PC-9 (cell line): Measurements from ENCODE around the gene RAB29. TPM values are rescaled to one million over a fixed set of nuclear protein-coding genes. Genes with fewer than 3 reads are reported as not detected.

Experiments used
- BruUV-seq: library from RNA; stranded (reverse); fragments of 400-500 nt; replicated peaks from 2 replicates; lab custom pipeline; 2021; lab: Mats Ljungman, UMichigan
- CTCF ChIA-PET: fragments of 300-600 bp; sonication (Branson Sonifier 250); formaldehyde crosslinking; loops from one replicate; lab custom pipeline; 2022; ENCODE audit warnings: antibody characterized with exemption; lab: Charles Lee
- POLR2A ChIA-PET: fragments of 300-600 bp; sonication (Branson Sonifier 250); formaldehyde crosslinking; loops from one replicate; lab custom pipeline; 2022; ENCODE audit warnings: antibody characterized with exemption; ENCODE audit not compliant: unreplicated experiment; lab: Charles Lee
- DNase-seq, 2 experiments: peaks; one replicate each; pipeline versions ENCODE4 v3.0.0 to v3.0.0-alpha.2; 2015 to 2022; ENCODE audit warnings: mixed read lengths in 1 of 2
- H2AFZ ChIP-seq: fragments of 200-600 bp; sonication (generic); 2 replicates; pipeline ENCODE4 v1.8.1; 2017; ENCODE audit warnings: antibody characterized with exemption
- H3F3A ChIP-seq: fragments of 200-600 bp; sonication (generic); 2 replicates; pipeline ENCODE4 v1.8.1; 2017; ENCODE audit warnings: antibody characterized with exemption, mild to moderate bottlenecking, low read depth; ENCODE audit not compliant: insufficient read depth
- H3K27ac ChIP-seq: fragments of 200-600 bp; sonication (generic); 2 replicates; pipeline ENCODE4 v1.6.1; 2016; ENCODE audit warnings: mixed run types
- H3K27me3 ChIP-seq: fragments of 200-600 bp; sonication (generic); 2 replicates; pipeline ENCODE4 v1.6.1; 2016; ENCODE audit warnings: low read depth, mixed run types; ENCODE audit not compliant: insufficient read depth
- H3K36me3 ChIP-seq: fragments of 200-600 bp; sonication (generic); 2 replicates; pipeline ENCODE4 v1.6.1; 2016; ENCODE audit warnings: low read depth, mixed run types
- H3K4me1 ChIP-seq: fragments of 200-600 bp; sonication (generic); replicated peaks from 2 replicates; pipeline ENCODE4 v1.6.1; 2016; ENCODE audit warnings: mixed run types; ENCODE audit not compliant: insufficient read depth
- H3K4me2 ChIP-seq: fragments of 200-600 bp; sonication (generic); 2 replicates; pipeline ENCODE4 v1.6.1; 2017; ENCODE audit warnings: mixed run types
- H3K4me3 ChIP-seq: fragments of 200-600 bp; sonication (generic); 2 replicates; pipeline ENCODE4 v1.6.1; 2016; ENCODE audit warnings: mixed run types
- H3K79me2 ChIP-seq: fragments of 200-600 bp; sonication (generic); 2 replicates; pipeline ENCODE4 v1.6.1; 2017; ENCODE audit warnings: low read depth, mixed run types
- H3K9me2 ChIP-seq: fragments of 200-600 bp; sonication (generic); 2 replicates; pipeline ENCODE4 v1.8.1; 2017; ENCODE audit warnings: mild to moderate bottlenecking; ENCODE audit not compliant: insufficient read depth
- H3K9me3 ChIP-seq: fragments of 200-600 bp; sonication (generic); 2 replicates; pipeline ENCODE4 v1.8.1; 2016; ENCODE audit warnings: low read depth; ENCODE audit not compliant: insufficient read depth
- H4K20me1 ChIP-seq: fragments of 200-600 bp; sonication (generic); 2 replicates; pipeline ENCODE4 v1.8.1; 2017; ENCODE audit not compliant: insufficient read depth
- EZH2 ChIP-seq: fragments of 200-600 bp; sonication (generic); IDR thresholded peaks from 2 replicates; pipeline ENCODE4 v1.8.0; 2017; ENCODE audit warnings: antibody characterized with exemption, low read depth
- intact Hi-C: fragments of 100-400 bp; cut with micrococcal nuclease; formaldehyde crosslinking; loops from one replicate; pipeline ENCODE4 v1.10.0; 2022; ENCODE audit not compliant: unreplicated experiment
- total RNA-seq: library from RNA; stranded (reverse); gene quantifications from 2 replicates; pipeline ENCODE4 v1.2.3, GENCODE V29; 2021
- TF ChIP-seq, protein P1 (sequence below): fragments of 200-600 bp; sonication (generic); conservative IDR thresholded peaks from 2 replicates; pipeline ENCODE4 v1.6.1; 2017; ENCODE audit warnings: mixed run types, antibody characterized with exemption, mild to moderate bottlenecking, moderate library complexity

The RAB29 gene
- total RNA-seq, 1 experiment from 2014 or later: 10.4 TPM

DNA sequence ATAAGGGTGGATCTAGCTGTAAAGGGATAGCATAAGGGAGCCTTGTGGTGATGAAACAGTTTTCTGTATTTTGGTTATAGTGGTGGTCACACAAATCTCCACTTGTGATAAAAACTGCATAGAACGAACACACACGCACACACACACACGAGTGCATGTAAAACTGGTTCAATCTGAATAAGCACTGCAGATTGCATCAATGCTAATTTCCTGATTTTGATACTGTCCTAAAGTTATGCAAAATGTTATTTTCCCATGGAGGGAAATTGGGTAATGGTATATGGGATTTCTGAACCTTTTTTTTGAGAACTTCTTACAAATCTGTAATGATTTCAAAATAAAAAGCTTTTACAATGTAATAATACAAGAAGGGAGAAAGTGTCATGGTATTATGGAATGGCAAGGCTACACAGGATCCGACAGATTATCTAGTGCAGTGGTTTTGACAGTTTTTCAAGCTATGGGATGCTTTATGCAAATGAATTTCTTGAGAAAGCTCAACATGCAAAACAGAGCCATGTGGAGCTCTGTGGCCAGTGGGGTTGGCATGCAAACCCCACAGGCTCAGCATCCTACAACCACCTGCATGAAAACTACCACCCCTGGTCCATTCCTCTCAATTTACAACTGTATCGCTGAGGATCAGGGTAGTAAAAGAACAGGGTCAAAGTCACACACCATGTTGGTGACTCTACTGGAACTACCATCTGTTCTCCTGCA, 18.9 kb upstream of the RAB29 start:
- DNase-seq: no peak
- Histone ChIP-seq H3K4me2 (no peak overlapping the region), H3K4me3 (no peak overlapping the region), H4K20me1 (no peaks in the 10 kb centered on the region), H3K79me2 (no peaks in the 10 kb centered on the region), H3K4me1 (no peaks in the 10 kb centered on the region), H3K9me3 (no peaks in the 10 kb centered on the region), H2AFZ (no peak overlapping the region), H3K9me2 (no peaks in the 10 kb centered on the region), H3K27me3 (no peaks in the 10 kb centered on the region), H3K36me3 (no peaks in the 10 kb centered on the region), H3K27ac (no peak overlapping the region), H3F3A (peaks cover 7% of the 10 kb centered on the region; the same call in 1 of the 2 replicates)
- BruUV-seq: no TSS peak
- POLR2A ChIA-PET: no interaction called here
- TF ChIP-seq, protein P1, sequence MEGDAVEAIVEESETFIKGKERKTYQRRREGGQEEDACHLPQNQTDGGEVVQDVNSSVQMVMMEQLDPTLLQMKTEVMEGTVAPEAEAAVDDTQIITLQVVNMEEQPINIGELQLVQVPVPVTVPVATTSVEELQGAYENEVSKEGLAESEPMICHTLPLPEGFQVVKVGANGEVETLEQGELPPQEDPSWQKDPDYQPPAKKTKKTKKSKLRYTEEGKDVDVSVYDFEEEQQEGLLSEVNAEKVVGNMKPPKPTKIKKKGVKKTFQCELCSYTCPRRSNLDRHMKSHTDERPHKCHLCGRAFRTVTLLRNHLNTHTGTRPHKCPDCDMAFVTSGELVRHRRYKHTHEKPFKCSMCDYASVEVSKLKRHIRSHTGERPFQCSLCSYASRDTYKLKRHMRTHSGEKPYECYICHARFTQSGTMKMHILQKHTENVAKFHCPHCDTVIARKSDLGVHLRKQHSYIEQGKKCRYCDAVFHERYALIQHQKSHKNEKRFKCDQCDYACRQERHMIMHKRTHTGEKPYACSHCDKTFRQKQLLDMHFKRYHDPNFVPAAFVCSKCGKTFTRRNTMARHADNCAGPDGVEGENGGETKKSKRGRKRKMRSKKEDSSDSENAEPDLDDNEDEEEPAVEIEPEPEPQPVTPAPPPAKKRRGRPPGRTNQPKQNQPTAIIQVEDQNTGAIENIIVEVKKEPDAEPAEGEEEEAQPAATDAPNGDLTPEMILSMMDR: no peak
- no peak for TF ChIP-seq EZH2
- CTCF ChIA-PET: interaction anchor here (1.2 kb wide), 1 partner anchor 183 kb away, joined by 3 read pairs; no protein-coding TSS in a partner anchor
- intact Hi-C loops: no loop called here

GRCh38 chr1:205792961-205793673, 17.8 kb upstream of the RAB29 start:
- no peak for DNase-seq
- no peak for TF ChIP-seq EZH2
- Histone ChIP-seq H3K4me3 (no peak overlapping the region), H3K27me3 (no peaks in the 10 kb centered on the region), H3K79me2 (no peaks in the 10 kb centered on the region), H3K9me2 (no peaks in the 10 kb centered on the region), H3K27ac (no peak overlapping the region), H4K20me1 (no peaks in the 10 kb centered on the region), H3K4me2 (no peak overlapping the region), H3K36me3 (no peaks in the 10 kb centered on the region), H2AFZ (no peak overlapping the region), H3F3A (peaks cover 7% of the 10 kb centered on the region; the same call in 1 of the 2 replicates), H3K4me1 (no peaks in the 10 kb centered on the region), H3K9me3 (no peaks in the 10 kb centered on the region)
- CTCF ChIA-PET: interaction anchor here (2.0 to 2.1 kb wide), 2 partner anchors 114 to 184 kb away, joined by 5 to 26 read pairs; no protein-coding TSS in a partner anchor
- intact Hi-C loops: no loop called here
- POLR2A ChIA-PET: no interaction called here
- no TSS peak for BruUV-seq

- Histone ChIP-seq H3K4me3 (no peak overlapping the region), H3K4me1 (no peaks in the 10 kb centered on the region), H3K27me3 (no peaks in the 10 kb centered on the region), H3K4me2 (no peak overlapping the region), H3K36me3 (no peaks in the 10 kb centered on the region), H2AFZ (no peak overlapping the region), H3K79me2 (no peaks in the 10 kb centered on the region), H3F3A (peaks cover 7% of the 10 kb centered on the region; the same call in 1 of the 2 replicates), H3K9me2 (no peaks in the 10 kb centered on the region), H3K9me3 (no peaks in the 10 kb centered on the region), H4K20me1 (no peaks in the 10 kb centered on the region), H3K27ac (no peak overlapping the region)
- no peak for DNase-seq
- CTCF ChIA-PET: interaction anchor here (0.7 to 2.1 kb wide), 4 partner anchors 115 to 313 kb away, joined by 4 to 26 read pairs (median 6); no protein-coding TSS in a partner anchor
- intact Hi-C loops: no loop called here
- BruUV-seq: no TSS peak
- POLR2A ChIA-PET: no interaction called here
- TF ChIP-seq, protein P1: no peak
- no peak for TF ChIP-seq EZH2
Measured at GRCh38 chr1:205792481-205792881, 17.2 kb upstream of the RAB29 start.
